GM21360 (cell line): Measurements from ENCODE around the gene KANK3.
"Not testable (repeated sequence)": the region's sequence is repeated elsewhere in the genome, so short reads cannot be mapped to it uniquely, and the experiment has no call there.

ENCODE experiments used
- ATAC-seq: cut with Tn5 transposase; IDR thresholded peaks from one replicate; pipeline ENCODE4 v1.9.1; 2021; ENCODE audit warnings: mild to moderate bottlenecking, moderate library complexity; ENCODE audit not compliant: unreplicated experiment

The KANK3 gene

GRCh38 chr19:8320564-8321066 is 22.4 kb downstream of the KANK3 start:
- ATAC-seq = peak; percentile 20

- ATAC-seq = no peak
Measured at GRCh38 chr19:8319807-8320520, 23.1 kb downstream of the KANK3 start.

GRCh38 chr19:8318835-8319234 is 24.2 kb downstream of the KANK3 start:
- ATAC-seq = not testable (repeated sequence)

GRCh38 chr19:8316351-8317125 is 26.5 kb downstream of the KANK3 start:
- no peak for ATAC-seq

- not testable (repeated sequence) for ATAC-seq
Measured at GRCh38 chr19:8314981-8315640, 28.0 kb downstream of the KANK3 start.

DNA sequence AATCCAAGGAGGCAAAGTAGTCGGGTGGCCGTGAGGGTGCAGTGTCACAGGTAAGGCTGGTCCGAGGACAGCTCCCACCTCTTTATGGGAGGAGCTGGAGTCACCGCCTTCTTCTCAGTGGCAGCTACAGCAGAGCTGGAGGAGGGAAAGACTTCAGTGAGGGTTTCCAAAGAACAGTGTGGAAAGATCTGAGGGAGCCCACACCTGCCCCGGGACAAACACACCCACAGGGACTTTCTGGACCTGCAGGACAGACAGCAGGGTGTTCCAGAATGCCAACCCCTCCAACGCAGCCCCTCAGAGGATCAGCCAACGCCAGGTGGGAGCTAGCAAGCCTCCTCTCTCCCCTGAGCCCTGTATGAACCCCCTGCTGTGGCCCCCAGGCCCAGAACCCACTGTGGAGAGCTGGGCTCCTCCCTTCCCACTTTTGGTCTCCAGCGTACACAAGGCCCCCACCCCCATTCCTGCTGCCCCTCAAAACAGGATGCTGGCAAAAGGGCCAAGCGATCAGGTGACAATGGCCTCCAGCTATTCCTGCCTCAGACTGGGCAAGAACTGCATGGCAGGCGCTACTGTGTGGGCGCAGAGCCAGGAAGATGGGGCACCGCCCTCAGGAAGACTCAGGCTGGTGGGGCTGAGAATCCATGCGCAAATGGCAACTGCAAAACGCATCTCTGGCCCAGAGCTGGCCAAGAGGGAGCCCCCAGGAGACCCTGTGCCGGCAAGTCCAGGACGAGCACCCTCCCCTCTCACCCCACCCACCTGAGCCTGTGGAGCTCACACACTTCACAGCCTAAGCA is 31.4 kb downstream of the KANK3 start:
- ATAC-seq = no peak

GRCh38 chr19:8310342-8311055 is 32.6 kb downstream of the KANK3 start:
- ATAC-seq = no peak

DNA sequence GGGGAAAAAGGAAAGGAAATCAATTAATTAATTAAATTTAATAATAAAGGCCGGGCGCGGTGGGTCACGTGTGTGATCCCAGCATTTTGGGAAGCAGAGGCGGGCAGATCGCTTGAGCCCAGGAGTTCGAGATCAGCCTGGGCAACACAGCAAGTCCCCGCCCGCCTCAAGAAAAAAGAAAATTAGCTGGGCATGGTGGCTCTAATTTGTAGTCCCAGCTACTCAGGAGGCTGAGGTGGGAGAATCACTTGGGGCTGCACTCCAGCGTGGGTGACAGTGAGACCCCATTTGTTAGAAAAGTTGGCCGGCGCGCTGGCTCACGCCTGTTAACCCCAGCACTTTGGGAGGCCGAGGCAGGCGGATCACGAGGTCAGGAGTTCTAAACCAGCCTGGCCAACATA is 34.2 kb downstream of the KANK3 start:
- ATAC-seq = no peak

DNA sequence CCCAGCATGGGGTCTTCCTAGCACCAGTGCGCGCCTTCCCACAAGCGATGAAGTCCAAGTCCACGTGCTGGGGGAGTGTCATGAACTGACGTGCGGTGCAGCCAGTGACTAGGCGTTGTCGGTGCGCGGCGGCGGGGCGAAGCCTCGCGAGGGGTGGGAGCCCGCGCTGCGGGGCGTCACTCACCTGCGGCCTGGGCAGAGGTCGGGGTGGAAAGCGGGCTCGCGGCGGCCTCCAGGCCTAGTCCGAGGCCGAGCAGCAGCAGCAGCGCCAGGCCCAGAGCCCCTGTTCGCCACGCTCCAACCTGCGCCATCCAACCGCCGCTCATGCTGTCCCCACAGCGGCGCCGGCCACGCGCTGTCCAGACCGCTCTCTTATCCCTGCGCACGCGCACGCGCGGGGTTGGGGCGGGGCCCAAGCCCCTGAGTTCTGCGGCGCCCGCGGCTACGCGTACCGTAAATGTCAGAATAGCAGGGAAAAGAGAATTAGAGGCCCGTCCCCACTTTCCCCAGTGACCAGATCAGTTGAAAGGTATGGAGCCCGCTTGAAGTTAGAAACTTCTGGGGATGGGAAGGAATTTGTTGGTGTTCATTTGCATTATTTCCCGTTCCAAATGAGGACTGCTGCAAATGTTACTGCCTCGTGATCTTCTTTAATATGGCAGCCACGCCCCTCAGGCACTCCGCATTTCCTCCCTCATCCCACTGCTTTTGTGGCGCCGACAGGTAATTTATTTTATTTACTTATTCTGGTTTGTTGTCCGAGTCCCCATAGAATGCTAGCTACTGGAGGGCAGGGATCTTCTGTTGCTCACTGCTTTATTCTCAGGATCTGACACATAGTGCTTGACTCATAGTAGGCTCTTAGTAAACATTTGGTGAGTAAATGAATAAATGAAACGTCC is 34.8 kb downstream of the KANK3 start, which contains the start of gene CD320:
CD320 (minus strand) TSS at position 394 of the 902 bp plus-strand sequence; CDS start at position 326, 68 bp downstream.
- ATAC-seq = peak; percentile 66

DNA sequence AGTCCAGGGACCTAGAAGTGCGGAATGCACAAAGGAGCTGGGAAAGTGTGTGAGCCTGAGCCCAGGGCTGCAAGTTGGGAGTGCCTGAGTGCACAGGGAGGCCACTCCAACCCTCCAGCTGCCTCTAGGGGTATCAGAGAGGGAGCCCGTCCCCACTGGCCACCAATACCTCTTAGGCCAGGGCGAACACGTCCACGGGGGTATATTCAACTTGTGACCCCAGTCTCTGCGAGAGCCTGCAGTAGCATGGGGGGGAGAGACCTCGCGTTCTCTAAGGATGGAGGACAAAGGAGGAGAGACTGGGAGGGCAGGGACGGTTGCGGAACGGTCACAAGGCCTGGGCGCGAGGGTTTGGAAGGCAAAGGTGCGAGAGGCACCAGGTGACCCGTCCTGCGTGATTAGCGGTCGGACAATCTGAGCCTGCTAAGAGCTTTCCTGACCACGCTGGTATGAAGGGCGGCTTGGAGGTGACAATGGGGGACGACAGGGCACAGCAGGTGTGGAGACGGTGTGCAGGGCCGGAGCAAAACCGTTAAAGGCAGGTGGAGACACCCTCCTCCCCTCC is 35.6 kb downstream of the KANK3 start:
- no peak for ATAC-seq

GRCh38 chr19:8306235-8307054 is 36.6 kb downstream of the KANK3 start:
- no peak for ATAC-seq

GRCh38 chr19:8305798-8306197 is 37.3 kb downstream of the KANK3 start:
- ATAC-seq = no peak

DNA sequence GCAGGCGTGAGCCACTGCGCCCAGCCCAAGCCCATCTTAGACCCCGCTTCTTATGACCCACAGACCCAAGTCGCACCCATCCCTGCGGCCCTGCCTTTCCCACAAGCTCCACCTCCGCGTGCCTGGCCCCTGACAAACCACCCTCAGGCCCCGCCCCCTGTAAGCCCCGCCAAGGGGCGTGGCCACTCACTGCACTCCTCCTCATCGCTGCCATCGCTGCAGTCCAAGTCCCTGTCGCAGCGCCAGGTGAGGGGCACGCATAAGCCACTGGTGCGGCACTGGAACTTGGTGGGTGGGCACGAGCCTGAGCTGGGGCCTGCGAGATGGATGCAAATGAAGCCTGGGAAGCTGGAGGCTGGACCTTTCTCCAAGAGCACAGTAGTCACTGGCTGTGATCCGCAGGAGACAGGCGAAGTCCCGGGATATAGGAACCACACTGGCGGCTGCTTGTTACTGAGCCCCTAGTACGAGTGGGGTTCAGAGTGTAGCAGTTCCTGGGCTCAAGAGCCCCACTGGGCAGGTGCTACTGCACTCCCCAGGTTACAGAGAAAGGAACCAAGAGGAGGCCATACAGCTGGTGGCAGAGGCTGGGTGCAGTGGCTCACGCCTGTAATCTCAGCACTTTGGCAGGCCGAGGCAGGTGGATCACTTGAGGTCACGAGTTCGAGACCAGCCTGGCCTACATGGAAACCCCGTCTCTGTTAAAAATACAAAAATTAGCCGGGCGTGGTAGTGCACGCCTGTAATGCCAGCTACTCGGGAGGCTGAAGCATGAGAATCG is 38.0 kb downstream of the KANK3 start:
- ATAC-seq = no peak

GRCh38 chr19:8302734-8303133 is 40.3 kb downstream of the KANK3 start:
- ATAC-seq = no peak

DNA sequence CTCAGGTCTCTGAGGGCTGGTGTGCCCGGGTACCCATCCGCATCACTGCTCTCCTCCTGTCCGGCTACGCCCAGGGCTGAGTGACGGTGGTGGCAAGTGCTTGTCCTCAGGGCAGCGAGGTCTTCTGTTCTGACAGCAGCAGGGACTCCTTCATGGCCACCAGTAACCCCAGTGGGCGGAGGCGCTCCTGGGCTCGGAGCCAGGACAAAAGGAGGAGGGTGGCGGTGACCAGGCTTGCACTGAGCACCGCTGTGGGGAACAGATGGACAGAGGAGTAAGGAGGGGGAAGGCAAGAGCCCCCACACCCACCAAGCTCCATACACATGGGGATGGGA is 40.7 kb downstream of the KANK3 start:
- no peak for ATAC-seq

DNA sequence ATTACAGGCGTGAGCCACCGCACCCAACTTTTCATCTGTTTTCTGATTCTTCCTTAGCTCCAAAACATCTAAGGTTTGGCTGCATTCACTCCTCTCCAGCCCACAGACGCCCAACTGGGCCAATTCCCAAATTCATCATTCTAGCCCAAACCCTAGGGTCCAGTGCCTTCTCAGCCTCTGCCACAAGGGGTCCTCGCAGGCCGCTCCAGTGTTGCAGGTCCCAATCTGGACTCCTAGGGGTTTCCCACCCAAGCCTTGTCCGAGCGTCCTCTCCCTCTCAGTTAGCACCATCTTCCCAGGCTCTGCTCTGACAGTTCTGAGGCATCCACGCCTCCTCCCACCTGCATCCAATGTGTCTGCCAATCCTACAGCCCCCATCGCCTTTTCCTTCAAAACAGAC is 51.7 kb downstream of the KANK3 start:
- ATAC-seq = not testable (repeated sequence)

GRCh38 chr19:8276508-8276907 is 66.6 kb downstream of the KANK3 start:
- not testable (repeated sequence) for ATAC-seq
